Activated CD8-positive, alpha-beta memory T cell treated with anti-CD3 and anti-CD28 coated beads for 1 hour (primary cell): ENCODE data around the gene NIP7.
A peak's percentile ranks its signal among the peaks of the same experiment; 100 is the strongest.

ENCODE experiments used
- DNase-seq, 2 donors: peaks; one replicate each; pipeline ENCODE4 v3.0.0-alpha.2; 2020; ENCODE audit warnings: low read depth in 1 of 2; ENCODE audit errors: extremely low read depth in 1 of 2

NIP7 gene

GRCh38 chr16:69318177-69318910, 21.2 kb upstream of the NIP7 start:
- DNase-seq: no peak

- no peak for DNase-seq
Observed at GRCh38 chr16:69318911-69319289, 20.7 kb upstream of the NIP7 start.

GRCh38 chr16:69319381-69319780, 20.2 kb upstream of the NIP7 start:
- DNase-seq: no peak

GRCh38 chr16:69319826-69320739, 19.5 kb upstream of the NIP7 start:
- DNase-seq: no peak

- DNase-seq: no peak
Observed at GRCh38 chr16:69320740-69321073, 18.9 kb upstream of the NIP7 start.

GRCh38 chr16:69321080-69321479, 18.5 kb upstream of the NIP7 start:
- no peak for DNase-seq

GRCh38 chr16:69322343-69322742, 17.2 kb upstream of the NIP7 start:
- DNase-seq: no peak

GRCh38 chr16:69323415-69323814, 16.2 kb upstream of the NIP7 start:
- no peak for DNase-seq

- no peak for DNase-seq
Observed at GRCh38 chr16:69324013-69324531, 15.5 kb upstream of the NIP7 start.

GRCh38 chr16:69324585-69325253, 14.9 kb upstream of the NIP7 start:
- no peak for DNase-seq

- DNase-seq: no peak
Observed at GRCh38 chr16:69325784-69326171, 13.8 kb upstream of the NIP7 start.

GRCh38 chr16:69326172-69326873, 13.2 kb upstream of the NIP7 start:
- no peak for DNase-seq

- DNase-seq: no peak
Observed at GRCh38 chr16:69327585-69328310, 11.8 kb upstream of the NIP7 start.

GRCh38 chr16:69328854-69329316, 10.7 kb upstream of the NIP7 start:
- DNase-seq: no peak

GRCh38 chr16:69329369-69330285, 9.9 kb upstream of the NIP7 start:
- peak in 1 of 2 donors; percentile 22 for DNase-seq

GRCh38 chr16:69330286-69331109, 9.1 kb upstream of the NIP7 start, which contains the start of gene PDF:
Gene PDF (minus strand): TSS chr16:69330588. CDS start chr16:69330570, 18 bp downstream.
- peak; percentile 43 to 73 for DNase-seq

- DNase-seq: no peak
Observed at GRCh38 chr16:69334696-69335095, 4.9 kb upstream of the NIP7 start.
